ENCODE measurements around the gene N4BP2L2.

Gene N4BP2L2

GRCh38 chr13:32474999-32475792, 63.4 kb downstream of the N4BP2L2 start:
- WGBS, result 92% methylated on average over 7 of the region's 10 CpGs
- Histone ChIP-seq H3K4me2 (ENCODE audit: low read length, poor library complexity, severe bottlenecking) (no peak overlapping the region), H3K4me1 (ENCODE audit: control insufficient read depth, insufficient read depth, low read depth, low read length) (no peaks in the 10 kb centered on the region), H3K79me1 (replicated peaks; ENCODE audit: low read length, poor library complexity, severe bottlenecking) (no peaks in the 10 kb centered on the region), H3K9me3 (ENCODE audit: control insufficient read depth, low read length) (no peaks in the 10 kb centered on the region), H4K91ac (ENCODE audit: low read length) (no peak overlapping the region), H3K27ac (ENCODE audit: low read length, poor library complexity, severe bottlenecking) (no peak overlapping the region), H3K4me3 (ENCODE audit: insufficient read depth in 1 of 2, low read depth in 1 of 2, low read length in 2 of 2) (no peak overlapping the region), H2BK5ac (ENCODE audit: low read depth, low read length, poor library complexity, severe bottlenecking) (no peak overlapping the region), H3K9ac (ENCODE audit: low read length) (no peak overlapping the region), H4K8ac (ENCODE audit: low read length) (no peak overlapping the region), H2AK5ac (ENCODE audit: low read length, severe bottlenecking) (no peak overlapping the region), H3K14ac (ENCODE audit: low read length in 2 of 2) (no peak overlapping the region), H3K18ac (ENCODE audit: low read depth in 1 of 2, low read length in 2 of 2) (no peak overlapping the region), H3K36me3 (ENCODE audit: control insufficient read depth in 1 of 2, insufficient read depth in 2 of 2, low read depth in 1 of 2, low read length in 2 of 2) (peaks cover 13 to 71% of the 10 kb centered on the region in 2 experiments), H2BK12ac (ENCODE audit: low read length in 2 of 2) (no peak overlapping the region), H3K27me3 (ENCODE audit: control insufficient read depth in 1 of 2, insufficient read depth in 1 of 2, low read length in 2 of 2) (no peaks in the 10 kb centered on the region), H3K23ac (ENCODE audit: low read length in 2 of 2) (no peak overlapping the region), H3K4ac (ENCODE audit: low read depth in 1 of 2, low read length in 2 of 2) (no peak overlapping the region), H2BK15ac (ENCODE audit: low read depth, poor library complexity, severe bottlenecking) (no peak overlapping the region), H2BK120ac (ENCODE audit: low read depth, low read length) (no peak overlapping the region), H2AFZ (ENCODE audit: low read depth, low read length) (no peak overlapping the region)
- DNase-seq, result no peak

GRCh38 chr13:32473650-32474049, 64.9 kb downstream of the N4BP2L2 start:
- Histone ChIP-seq H3K27me3 (ENCODE audit: control insufficient read depth in 1 of 2, insufficient read depth in 1 of 2, low read length in 2 of 2) (no peaks in the 10 kb centered on the region), H3K4me2 (ENCODE audit: low read length, poor library complexity, severe bottlenecking) (no peak overlapping the region), H3K4me1 (ENCODE audit: control insufficient read depth, insufficient read depth, low read depth, low read length) (no peaks in the 10 kb centered on the region), H3K4me3 (ENCODE audit: insufficient read depth in 1 of 2, low read depth in 1 of 2, low read length in 2 of 2) (no peak overlapping the region), H3K27ac (ENCODE audit: low read length, poor library complexity, severe bottlenecking) (no peak overlapping the region), H3K36me3 (ENCODE audit: control insufficient read depth in 1 of 2, insufficient read depth in 2 of 2, low read depth in 1 of 2, low read length in 2 of 2) (peaks cover 29 to 76% of the 10 kb centered on the region in 2 experiments), H2BK120ac (ENCODE audit: low read depth, low read length) (no peak overlapping the region), H4K91ac (ENCODE audit: low read length) (no peak overlapping the region), H3K9ac (ENCODE audit: low read length) (no peak overlapping the region), H3K4ac (ENCODE audit: low read depth in 1 of 2, low read length in 2 of 2) (no peak overlapping the region), H3K79me1 (replicated peaks; ENCODE audit: low read length, poor library complexity, severe bottlenecking) (no peaks in the 10 kb centered on the region), H3K14ac (ENCODE audit: low read length in 2 of 2) (no peak overlapping the region), H2BK12ac (ENCODE audit: low read length in 2 of 2) (no peak overlapping the region), H2AFZ (ENCODE audit: low read depth, low read length) (no peak overlapping the region), H3K18ac (ENCODE audit: low read depth in 1 of 2, low read length in 2 of 2) (no peak overlapping the region), H2AK5ac (ENCODE audit: low read length, severe bottlenecking) (no peak overlapping the region), H3K9me3 (ENCODE audit: control insufficient read depth, low read length) (no peaks in the 10 kb centered on the region), H2BK5ac (ENCODE audit: low read depth, low read length, poor library complexity, severe bottlenecking) (no peak overlapping the region), H3K23ac (ENCODE audit: low read length in 2 of 2) (no peak overlapping the region), H4K8ac (ENCODE audit: low read length) (no peak overlapping the region), H2BK15ac (ENCODE audit: low read depth, poor library complexity, severe bottlenecking) (no peak overlapping the region)
- 82% methylated on average over 1 of the region's 1 CpG for WGBS
- DNase-seq, result no peak

- no peak for DNase-seq
- Histone ChIP-seq H4K8ac (ENCODE audit: low read length) (no peak overlapping the region), H3K23ac (ENCODE audit: low read length in 2 of 2) (no peak overlapping the region), H2AK5ac (ENCODE audit: low read length, severe bottlenecking) (no peak overlapping the region), H3K4ac (ENCODE audit: low read depth in 1 of 2, low read length in 2 of 2) (no peak overlapping the region), H3K9me3 (ENCODE audit: control insufficient read depth, low read length) (no peaks in the 10 kb centered on the region), H3K14ac (ENCODE audit: low read length in 2 of 2) (no peak overlapping the region), H2BK120ac (ENCODE audit: low read depth, low read length) (no peak overlapping the region), H2BK12ac (ENCODE audit: low read length in 2 of 2) (no peak overlapping the region), H3K4me2 (ENCODE audit: low read length, poor library complexity, severe bottlenecking) (no peak overlapping the region), H4K91ac (ENCODE audit: low read length) (no peak overlapping the region), H2BK5ac (ENCODE audit: low read depth, low read length, poor library complexity, severe bottlenecking) (no peak overlapping the region), H2AFZ (ENCODE audit: low read depth, low read length) (no peak overlapping the region), H3K79me1 (replicated peaks; ENCODE audit: low read length, poor library complexity, severe bottlenecking) (no peaks in the 10 kb centered on the region), H3K4me1 (ENCODE audit: control insufficient read depth, insufficient read depth, low read depth, low read length) (no peaks in the 10 kb centered on the region), H3K4me3 (ENCODE audit: insufficient read depth in 1 of 2, low read depth in 1 of 2, low read length in 2 of 2) (no peak overlapping the region), H3K36me3 (ENCODE audit: control insufficient read depth in 1 of 2, insufficient read depth in 2 of 2, low read depth in 1 of 2, low read length in 2 of 2) (peaks cover 31 to 71% of the 10 kb centered on the region in 2 experiments), H3K27me3 (ENCODE audit: control insufficient read depth in 1 of 2, insufficient read depth in 1 of 2, low read length in 2 of 2) (no peaks in the 10 kb centered on the region), H3K18ac (ENCODE audit: low read depth in 1 of 2, low read length in 2 of 2) (no peak overlapping the region), H3K27ac (ENCODE audit: low read length, poor library complexity, severe bottlenecking) (no peak overlapping the region), H3K9ac (ENCODE audit: low read length) (peak overlapping the region; percentile 69), H2BK15ac (ENCODE audit: low read depth, poor library complexity, severe bottlenecking) (no peak overlapping the region)
- 86% methylated on average over 3 of the region's 3 CpGs for WGBS
These were observed 66.4 kb downstream of the N4BP2L2 start for GRCh38 chr13:32472194-32472621.

- Histone ChIP-seq H3K9ac (ENCODE audit: low read length) (peak overlapping the region; percentile 69), H2BK15ac (ENCODE audit: low read depth, poor library complexity, severe bottlenecking) (no peak overlapping the region), H2AK5ac (ENCODE audit: low read length, severe bottlenecking) (no peak overlapping the region), H4K91ac (ENCODE audit: low read length) (no peak overlapping the region), H3K27me3 (ENCODE audit: control insufficient read depth in 1 of 2, insufficient read depth in 1 of 2, low read length in 2 of 2) (no peaks in the 10 kb centered on the region), H3K18ac (ENCODE audit: low read depth in 1 of 2, low read length in 2 of 2) (no peak overlapping the region), H3K23ac (ENCODE audit: low read length in 2 of 2) (no peak overlapping the region), H3K4me2 (ENCODE audit: low read length, poor library complexity, severe bottlenecking) (no peak overlapping the region), H2AFZ (ENCODE audit: low read depth, low read length) (no peak overlapping the region), H3K4me1 (ENCODE audit: control insufficient read depth, insufficient read depth, low read depth, low read length) (no peaks in the 10 kb centered on the region), H3K27ac (ENCODE audit: low read length, poor library complexity, severe bottlenecking) (no peak overlapping the region), H3K14ac (ENCODE audit: low read length in 2 of 2) (no peak overlapping the region), H3K79me1 (replicated peaks; ENCODE audit: low read length, poor library complexity, severe bottlenecking) (no peaks in the 10 kb centered on the region), H3K9me3 (ENCODE audit: control insufficient read depth, low read length) (no peaks in the 10 kb centered on the region), H3K36me3 (ENCODE audit: control insufficient read depth in 1 of 2, insufficient read depth in 2 of 2, low read depth in 1 of 2, low read length in 2 of 2) (peaks cover 26 to 69% of the 10 kb centered on the region in 2 experiments), H2BK5ac (ENCODE audit: low read depth, low read length, poor library complexity, severe bottlenecking) (no peak overlapping the region), H4K8ac (ENCODE audit: low read length) (no peak overlapping the region), H2BK120ac (ENCODE audit: low read depth, low read length) (no peak overlapping the region), H2BK12ac (ENCODE audit: low read length in 2 of 2) (no peak overlapping the region), H3K4ac (ENCODE audit: low read depth in 1 of 2, low read length in 2 of 2) (no peak overlapping the region), H3K4me3 (ENCODE audit: insufficient read depth in 1 of 2, low read depth in 1 of 2, low read length in 2 of 2) (no peak overlapping the region)
- 85% methylated on average over 12 of the region's 12 CpGs for WGBS
- DNase-seq, result no peak
These were observed 67.2 kb downstream of the N4BP2L2 start for GRCh38 chr13:32471187-32471922.

All from mesenchymal stem cell (in vitro differentiated cells and primary cell).